ENCODE data around the gene EML3.
"Not testable (repeated sequence)": the region's sequence is repeated elsewhere in the genome, so short reads cannot be mapped to it uniquely, and the experiment has no call there.

GRCh38 chr11:62585356-62585755, 27.2 kb downstream of the EML3 start:
- not testable (repeated sequence) for TF ChIP-seq POLR2A, CTCF (IDR thresholded peaks at IDR 0.05)
